Measurements from ENCODE around the gene WNT9A.

Gene WNT9A

GRCh38 chr1:227901906-227902640 is 45.7 kb downstream of the WNT9A start:
- no peak overlapping the region for H3K27ac ChIP-seq (ENCODE audit: low read depth, low read length)
- H3K9ac ChIP-seq (ENCODE audit: low read length in 5 of 5): no peak overlapping the region
- H3K9me3 ChIP-seq (ENCODE audit: control insufficient read depth in 5 of 5, low read length in 5 of 5): no peaks in the 10 kb centered on the region
- no peaks in the 10 kb centered on the region for H3K4me1 ChIP-seq (ENCODE audit: control insufficient read depth in 5 of 5, insufficient read depth in 5 of 5, low read length in 5 of 5)
- H3K4me3 ChIP-seq (ENCODE audit: low read depth in 1 of 5, low read length in 5 of 5): no peak overlapping the region
- peaks cover 0 to 4% (median 0%) of the 10 kb centered on the region in 5 donors for H3K27me3 ChIP-seq (ENCODE audit: control insufficient read depth in 5 of 5, insufficient read depth in 4 of 5, low read length in 5 of 5)
- no peaks in the 10 kb centered on the region for H3K36me3 ChIP-seq (ENCODE audit: control insufficient read depth in 5 of 5, insufficient read depth in 5 of 5, low read length in 5 of 5)

GRCh38 chr1:227901239-227901905 is 46.4 kb downstream of the WNT9A start:
- H3K9ac ChIP-seq (ENCODE audit: low read length in 5 of 5): no peak overlapping the region
- H3K4me1 ChIP-seq (ENCODE audit: control insufficient read depth in 5 of 5, insufficient read depth in 5 of 5, low read length in 5 of 5): no peaks in the 10 kb centered on the region
- no peaks in the 10 kb centered on the region for H3K36me3 ChIP-seq (ENCODE audit: control insufficient read depth in 5 of 5, insufficient read depth in 5 of 5, low read length in 5 of 5)
- H3K27ac ChIP-seq (ENCODE audit: low read depth, low read length): no peak overlapping the region
- H3K9me3 ChIP-seq (ENCODE audit: control insufficient read depth in 5 of 5, low read length in 5 of 5): no peaks in the 10 kb centered on the region
- H3K27me3 ChIP-seq (ENCODE audit: control insufficient read depth in 5 of 5, insufficient read depth in 4 of 5, low read length in 5 of 5): peaks cover 0 to 4% (median 0%) of the 10 kb centered on the region in 5 donors
- no peak overlapping the region for H3K4me3 ChIP-seq (ENCODE audit: low read depth in 1 of 5, low read length in 5 of 5)

- H3K27me3 ChIP-seq (ENCODE audit: control insufficient read depth in 5 of 5, insufficient read depth in 4 of 5, low read length in 5 of 5): no peaks in the 10 kb centered on the region
- no peak overlapping the region for H3K4me3 ChIP-seq (ENCODE audit: low read depth in 1 of 5, low read length in 5 of 5)
- no peak overlapping the region for H3K27ac ChIP-seq (ENCODE audit: low read depth, low read length)
- no peaks in the 10 kb centered on the region for H3K9me3 ChIP-seq (ENCODE audit: control insufficient read depth in 5 of 5, low read length in 5 of 5)
- no peak overlapping the region for H3K9ac ChIP-seq (ENCODE audit: low read length in 5 of 5)
- H3K36me3 ChIP-seq (ENCODE audit: control insufficient read depth in 5 of 5, insufficient read depth in 5 of 5, low read length in 5 of 5): no peaks in the 10 kb centered on the region
- H3K4me1 ChIP-seq (ENCODE audit: control insufficient read depth in 5 of 5, insufficient read depth in 5 of 5, low read length in 5 of 5): no peaks in the 10 kb centered on the region
Observed at GRCh38 chr1:227900571-227901051, 47.1 kb downstream of the WNT9A start.

GRCh38 chr1:227899820-227900449 is 47.8 kb downstream of the WNT9A start:
- no peaks in the 10 kb centered on the region for H3K36me3 ChIP-seq (ENCODE audit: control insufficient read depth in 5 of 5, insufficient read depth in 5 of 5, low read length in 5 of 5)
- H3K9ac ChIP-seq (ENCODE audit: low read length in 5 of 5): no peak overlapping the region
- no peak overlapping the region for H3K4me3 ChIP-seq (ENCODE audit: low read depth in 1 of 5, low read length in 5 of 5)
- H3K27me3 ChIP-seq (ENCODE audit: control insufficient read depth in 5 of 5, insufficient read depth in 4 of 5, low read length in 5 of 5): no peaks in the 10 kb centered on the region
- H3K4me1 ChIP-seq (ENCODE audit: control insufficient read depth in 5 of 5, insufficient read depth in 5 of 5, low read length in 5 of 5): no peaks in the 10 kb centered on the region
- H3K27ac ChIP-seq (ENCODE audit: low read depth, low read length): no peak overlapping the region
- H3K9me3 ChIP-seq (ENCODE audit: control insufficient read depth in 5 of 5, low read length in 5 of 5): no peaks in the 10 kb centered on the region

GRCh38 chr1:227899141-227899819 is 48.5 kb downstream of the WNT9A start:
- Histone ChIP-seq H3K27ac (ENCODE audit: low read depth, low read length) (no peak overlapping the region), H3K4me3 (ENCODE audit: low read depth in 1 of 5, low read length in 5 of 5) (no peak overlapping the region)

GRCh38 chr1:227898502-227899140 is 49.1 kb downstream of the WNT9A start:
- Histone ChIP-seq H3K4me3 (ENCODE audit: low read depth in 1 of 5, low read length in 5 of 5) (no peak overlapping the region), H3K27ac (ENCODE audit: low read depth, low read length) (no peak overlapping the region), H3K36me3 (ENCODE audit: control insufficient read depth in 5 of 5, insufficient read depth in 5 of 5, low read length in 5 of 5) (no peaks in the 10 kb centered on the region), H3K4me1 (ENCODE audit: control insufficient read depth in 5 of 5, insufficient read depth in 5 of 5, low read length in 5 of 5) (no peaks in the 10 kb centered on the region), H3K9ac (ENCODE audit: low read length in 5 of 5) (no peak overlapping the region), H3K9me3 (ENCODE audit: control insufficient read depth in 5 of 5, low read length in 5 of 5) (no peaks in the 10 kb centered on the region), H3K27me3 (ENCODE audit: control insufficient read depth in 5 of 5, insufficient read depth in 4 of 5, low read length in 5 of 5) (peaks cover 0 to 3% (median 0%) of the 10 kb centered on the region in 5 donors)

More at GRCh38 chr1:227899141-227899819, 48.5 kb downstream of the WNT9A start:
- Histone ChIP-seq H3K9ac (ENCODE audit: low read length in 5 of 5) (no peak overlapping the region), H3K27me3 (ENCODE audit: control insufficient read depth in 5 of 5, insufficient read depth in 4 of 5, low read length in 5 of 5) (no peaks in the 10 kb centered on the region), H3K36me3 (ENCODE audit: control insufficient read depth in 5 of 5, insufficient read depth in 5 of 5, low read length in 5 of 5) (no peaks in the 10 kb centered on the region), H3K4me1 (ENCODE audit: control insufficient read depth in 5 of 5, insufficient read depth in 5 of 5, low read length in 5 of 5) (no peaks in the 10 kb centered on the region), H3K9me3 (ENCODE audit: control insufficient read depth in 5 of 5, low read length in 5 of 5) (no peaks in the 10 kb centered on the region)

GRCh38 chr1:227897704-227898438 is 49.9 kb downstream of the WNT9A start:
- Histone ChIP-seq H3K36me3 (ENCODE audit: control insufficient read depth in 5 of 5, insufficient read depth in 5 of 5, low read length in 5 of 5) (no peaks in the 10 kb centered on the region), H3K4me1 (ENCODE audit: control insufficient read depth in 5 of 5, insufficient read depth in 5 of 5, low read length in 5 of 5) (no peaks in the 10 kb centered on the region), H3K9ac (ENCODE audit: low read length in 5 of 5) (no peak overlapping the region), H3K9me3 (ENCODE audit: control insufficient read depth in 5 of 5, low read length in 5 of 5) (no peaks in the 10 kb centered on the region), H3K27ac (ENCODE audit: low read depth, low read length) (no peak overlapping the region), H3K27me3 (ENCODE audit: control insufficient read depth in 5 of 5, insufficient read depth in 4 of 5, low read length in 5 of 5) (peaks cover 0 to 4% (median 0%) of the 10 kb centered on the region in 5 donors), H3K4me3 (ENCODE audit: low read depth in 1 of 5, low read length in 5 of 5) (no peak overlapping the region)

GRCh38 chr1:227896710-227897655 is 50.7 kb downstream of the WNT9A start:
- Histone ChIP-seq H3K4me1 (ENCODE audit: control insufficient read depth in 5 of 5, insufficient read depth in 5 of 5, low read length in 5 of 5) (no peaks in the 10 kb centered on the region), H3K27ac (ENCODE audit: low read depth, low read length) (no peak overlapping the region), H3K36me3 (ENCODE audit: control insufficient read depth in 5 of 5, insufficient read depth in 5 of 5, low read length in 5 of 5) (no peaks in the 10 kb centered on the region), H3K27me3 (ENCODE audit: control insufficient read depth in 5 of 5, insufficient read depth in 4 of 5, low read length in 5 of 5) (peaks cover 0 to 4% (median 0%) of the 10 kb centered on the region in 5 donors), H3K4me3 (ENCODE audit: low read depth in 1 of 5, low read length in 5 of 5) (no peak overlapping the region), H3K9ac (ENCODE audit: low read length in 5 of 5) (no peak overlapping the region), H3K9me3 (ENCODE audit: control insufficient read depth in 5 of 5, low read length in 5 of 5) (no peaks in the 10 kb centered on the region)

Measured in subcutaneous abdominal adipose tissue (tissue), 5 donors.